ENCODE measurements around the gene RNU2-1.
"Not testable (repeated sequence)": the region's sequence is repeated elsewhere in the genome, so short reads cannot be mapped to it uniquely, and the experiment has no call there.

Gene RNU2-1

GRCh38 chr17:43233877-43234276, at the start of gene RNU2-1:
Gene RNU2-1 (minus strand): TSS chr17:43233977.
- H3K4me3 ChIP-seq (ENCODE audit: low read depth, low read length) = not testable (repeated sequence)

DNA sequence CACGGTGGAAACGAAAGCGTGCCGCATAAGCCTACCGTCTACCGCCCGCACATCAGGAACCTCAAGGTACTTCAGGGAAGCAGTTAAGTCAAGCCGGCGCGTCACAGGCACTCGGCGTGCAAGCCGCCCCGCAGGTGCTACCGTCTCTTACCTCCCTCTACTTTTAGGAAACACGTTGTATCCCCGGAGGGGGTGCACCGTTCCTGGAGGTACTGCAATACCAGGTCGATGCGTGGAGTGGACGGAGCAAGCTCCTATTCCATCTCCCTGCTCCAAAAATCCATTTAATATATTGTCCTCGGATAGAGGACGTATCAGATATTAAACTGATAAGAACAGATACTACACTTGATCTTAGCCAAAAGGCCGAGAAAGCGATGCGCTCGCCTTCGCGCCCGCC, 39.1 kb upstream of the RNU2-1 start:
- H3K4me3 ChIP-seq (ENCODE audit: low read depth, low read length) = not testable (repeated sequence)

DNA sequence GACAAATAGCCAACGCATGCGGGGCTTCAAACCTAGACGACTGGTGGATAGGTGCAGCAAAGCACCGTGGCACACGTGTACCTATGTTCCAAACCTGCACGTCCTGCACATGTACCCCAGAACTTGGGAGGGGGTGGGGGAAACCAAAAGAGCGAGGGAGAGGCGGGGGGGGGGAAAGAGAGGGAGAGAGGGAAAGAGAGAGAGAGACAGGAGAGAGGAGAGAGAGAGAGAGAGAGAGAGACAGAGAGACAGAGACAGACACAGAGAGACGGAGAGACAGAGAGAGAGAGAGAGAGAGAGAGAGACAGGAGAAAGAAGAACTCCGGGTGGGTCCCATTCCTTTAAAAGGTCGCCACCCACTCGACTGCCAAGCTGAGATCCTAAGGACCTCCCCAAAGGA, 38.7 kb upstream of the RNU2-1 start:
- not testable (repeated sequence) for H3K4me3 ChIP-seq (ENCODE audit: low read depth, low read length)

GRCh38 chr17:43270552-43271504, 37.1 kb upstream of the RNU2-1 start:
- H3K4me3 ChIP-seq (ENCODE audit: low read depth, low read length) = not testable (repeated sequence)

DNA sequence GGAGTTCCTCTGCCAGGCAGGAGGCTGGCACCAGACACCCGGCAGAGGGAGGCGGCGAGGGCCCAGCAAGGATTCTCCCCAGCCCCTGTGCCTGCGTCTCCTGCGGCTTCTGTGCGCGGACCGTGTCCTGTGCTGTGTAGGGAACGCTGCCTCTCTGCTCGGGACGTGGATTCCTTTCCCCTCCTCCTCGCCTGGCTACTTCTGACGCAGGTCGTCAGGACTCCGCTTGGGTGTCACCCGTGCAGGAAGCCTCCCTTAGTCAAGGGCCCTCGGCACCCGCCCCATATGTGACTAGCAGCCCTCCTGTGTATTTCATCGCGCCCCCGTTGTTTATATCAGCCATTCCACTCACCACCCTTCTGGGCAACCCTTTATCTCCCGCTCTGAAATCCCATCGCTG, 12.7 kb upstream of the RNU2-1 start:
- not testable (repeated sequence) for H3K4me3 ChIP-seq (ENCODE audit: low read depth, low read length)

- not testable (repeated sequence) for H3K4me3 ChIP-seq (ENCODE audit: low read depth, low read length)
Measured at GRCh38 chr17:43240596-43241352, 7.0 kb upstream of the RNU2-1 start.

GRCh38 chr17:43239597-43239996, 5.8 kb upstream of the RNU2-1 start:
- H3K4me3 ChIP-seq (ENCODE audit: low read depth, low read length) = not testable (repeated sequence)

- H3K4me3 ChIP-seq (ENCODE audit: low read depth, low read length) = not testable (repeated sequence)
Measured at GRCh38 chr17:43233263-43233662, 514 bp downstream of the RNU2-1 start.

- peak overlapping the region; percentile 29 for H3K4me3 ChIP-seq (ENCODE audit: low read depth, low read length)
Measured at GRCh38 chr17:43232021-43232699, 1.6 kb downstream of the RNU2-1 start.

DNA sequence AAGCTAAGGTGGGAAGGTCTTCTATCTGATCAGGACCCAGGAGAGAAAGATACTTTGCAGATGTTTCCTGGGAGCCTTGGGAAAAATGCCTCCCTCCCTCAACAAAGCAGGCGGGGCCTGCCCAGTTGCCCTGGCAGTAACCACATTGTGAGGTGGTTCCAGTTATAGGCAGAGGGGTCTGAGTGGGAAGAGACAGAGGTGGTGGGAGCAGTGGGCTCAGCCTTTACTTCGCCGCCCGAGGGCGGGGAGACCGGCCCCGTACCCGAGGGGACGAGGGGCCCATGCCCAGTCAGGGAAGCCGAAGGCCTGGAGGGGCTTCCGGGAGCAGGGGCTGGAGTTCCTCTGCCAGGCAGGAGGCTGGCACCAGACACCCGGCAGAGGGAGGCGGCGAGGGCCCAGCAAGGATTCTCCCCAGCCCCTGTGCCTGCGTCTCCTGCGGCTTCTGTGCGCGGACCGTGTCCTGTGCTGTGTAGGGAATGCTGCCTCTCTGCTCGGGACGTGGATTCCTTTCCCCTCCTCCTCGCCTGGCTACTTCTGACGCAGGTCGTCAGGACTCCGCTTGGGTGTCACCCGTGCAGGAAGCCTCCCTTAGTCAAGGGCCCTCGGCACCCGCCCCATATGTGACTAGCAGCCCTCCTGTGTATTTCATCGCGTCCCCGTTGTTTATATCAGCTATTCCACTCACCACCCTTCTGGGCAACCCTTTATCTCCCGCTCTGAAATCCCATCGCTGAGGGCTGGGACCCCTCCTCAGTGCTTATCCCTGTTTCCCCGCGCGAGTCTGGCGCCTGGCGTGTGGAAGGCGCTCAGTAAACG, 2.4 kb downstream of the RNU2-1 start:
- peak overlapping the region; percentile 29 for H3K4me3 ChIP-seq (ENCODE audit: low read depth, low read length)

DNA sequence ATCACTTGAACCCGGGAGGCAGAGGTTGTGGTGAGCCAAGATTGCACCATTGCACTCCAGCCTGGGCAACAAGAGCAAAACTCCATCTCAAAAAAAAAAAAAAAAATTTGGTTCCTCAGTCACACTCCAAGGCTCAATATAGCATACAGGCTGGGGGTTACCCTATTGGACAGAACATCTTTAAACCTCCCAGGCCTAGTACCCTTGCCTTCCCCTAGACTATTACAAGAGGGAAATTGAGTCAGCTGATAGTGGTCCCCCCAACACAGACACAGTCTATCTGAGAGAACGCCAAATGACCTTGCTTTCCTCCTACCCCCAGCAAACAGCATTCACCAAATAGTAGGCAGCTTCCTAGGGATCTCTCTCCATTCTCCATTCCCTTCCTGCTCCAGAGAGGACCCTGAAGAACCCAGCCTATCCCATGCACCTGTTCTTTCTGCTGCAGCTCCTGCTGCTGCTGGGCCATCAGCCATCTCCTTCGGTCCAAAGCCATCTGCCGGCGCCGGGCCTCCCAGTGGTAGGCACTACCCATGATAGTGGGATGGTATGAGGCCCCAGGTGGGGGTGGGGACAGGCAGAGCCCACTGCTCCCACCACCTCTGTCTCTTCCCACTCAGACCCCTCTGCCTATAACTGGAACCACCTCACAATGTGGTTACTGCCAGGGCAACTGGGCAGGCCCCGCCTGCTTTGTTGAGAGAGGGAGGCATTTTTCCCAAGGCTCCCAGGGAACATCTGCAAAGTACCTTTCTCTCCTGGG, 5.6 kb downstream of the RNU2-1 start, which contains the start of gene CCDC200:
TSS of gene CCDC200 (minus strand) at position 604 of the 763 bp plus-strand sequence. CDS start at position 535, 69 bp downstream.
- not testable (repeated sequence) for H3K4me3 ChIP-seq (ENCODE audit: low read depth, low read length)

GRCh38 chr17:43226393-43226792, 7.4 kb downstream of the RNU2-1 start:
- H3K4me3 ChIP-seq (ENCODE audit: low read depth, low read length) = no peak overlapping the region
- TF ChIP-seq, protein P1, sequence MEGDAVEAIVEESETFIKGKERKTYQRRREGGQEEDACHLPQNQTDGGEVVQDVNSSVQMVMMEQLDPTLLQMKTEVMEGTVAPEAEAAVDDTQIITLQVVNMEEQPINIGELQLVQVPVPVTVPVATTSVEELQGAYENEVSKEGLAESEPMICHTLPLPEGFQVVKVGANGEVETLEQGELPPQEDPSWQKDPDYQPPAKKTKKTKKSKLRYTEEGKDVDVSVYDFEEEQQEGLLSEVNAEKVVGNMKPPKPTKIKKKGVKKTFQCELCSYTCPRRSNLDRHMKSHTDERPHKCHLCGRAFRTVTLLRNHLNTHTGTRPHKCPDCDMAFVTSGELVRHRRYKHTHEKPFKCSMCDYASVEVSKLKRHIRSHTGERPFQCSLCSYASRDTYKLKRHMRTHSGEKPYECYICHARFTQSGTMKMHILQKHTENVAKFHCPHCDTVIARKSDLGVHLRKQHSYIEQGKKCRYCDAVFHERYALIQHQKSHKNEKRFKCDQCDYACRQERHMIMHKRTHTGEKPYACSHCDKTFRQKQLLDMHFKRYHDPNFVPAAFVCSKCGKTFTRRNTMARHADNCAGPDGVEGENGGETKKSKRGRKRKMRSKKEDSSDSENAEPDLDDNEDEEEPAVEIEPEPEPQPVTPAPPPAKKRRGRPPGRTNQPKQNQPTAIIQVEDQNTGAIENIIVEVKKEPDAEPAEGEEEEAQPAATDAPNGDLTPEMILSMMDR (IDR thresholded peaks at IDR 0.05; ENCODE audit: low read depth, low read length) = no peak

Data from WI38 (cell line).